GM23338 (cell line): ENCODE data around the gene CISD1. TPM values are rescaled to one million over a fixed set of nuclear protein-coding genes. Genes with fewer than 3 reads are reported as not detected.

Source experiments
- ATAC-seq: fragments of 200-7000 bp; cut with Tn5 transposase; 3 replicates; pipeline ENCODE4 v1.9.1; 2020
- DNase-seq: peaks from one replicate; pipeline ENCODE4 v3.0.0-alpha.2; 2015; ENCODE audit warnings: low spot score
- H2AFZ ChIP-seq: fragments of 200-600 bp; sonication (generic); 2 replicates; pipeline ENCODE4 v1.8.0; 2016; ENCODE audit warnings: antibody characterized with exemption, mild to moderate bottlenecking, moderate library complexity
- H3F3A ChIP-seq: fragments of 200-600 bp; sonication (generic); replicated peaks from 2 replicates; pipeline ENCODE4 v1.8.0; 2017; ENCODE audit warnings: antibody characterized with exemption, mixed run types, low read depth
- H3K27ac ChIP-seq: fragments of 200-600 bp; sonication (generic); 2 replicates; pipeline ENCODE4 v1.6.1; 2016; ENCODE audit warnings: low read depth
- H3K27me3 ChIP-seq: fragments of 200-600 bp; sonication (generic); 2 replicates; pipeline ENCODE4 v1.8.0; 2016; ENCODE audit warnings: mild to moderate bottlenecking, mixed run types, moderate library complexity; ENCODE audit not compliant: insufficient read depth
- H3K36me3 ChIP-seq: fragments of 200-600 bp; sonication (generic); 2 replicates; pipeline ENCODE4 v1.8.0; 2016; ENCODE audit warnings: mild to moderate bottlenecking; ENCODE audit not compliant: insufficient read depth
- H3K4me1 ChIP-seq: fragments of 200-600 bp; sonication (generic); 2 replicates; pipeline ENCODE4 v1.8.0; 2016; ENCODE audit warnings: mild to moderate bottlenecking, moderate library complexity; ENCODE audit not compliant: insufficient read depth
- H3K4me2 ChIP-seq: fragments of 200-600 bp; sonication (generic); 2 replicates; pipeline ENCODE4 v1.7.1; 2017; ENCODE audit warnings: mixed run types
- H3K4me3 ChIP-seq: fragments of 200-600 bp; sonication (generic); 2 replicates; pipeline ENCODE4 v1.6.1; 2016; ENCODE audit warnings: mixed run types
- H3K79me2 ChIP-seq: fragments of 200-600 bp; sonication (generic); replicated peaks from 2 replicates; pipeline ENCODE4 v1.8.0; 2017; ENCODE audit warnings: mild to moderate bottlenecking; ENCODE audit not compliant: insufficient read depth
- H3K9me2 ChIP-seq: fragments of 200-600 bp; sonication (generic); 2 replicates; pipeline ENCODE4 v1.8.0; 2017; ENCODE audit not compliant: insufficient read depth
- H4K20me1 ChIP-seq: fragments of 200-600 bp; sonication (generic); replicated peaks from 2 replicates; pipeline ENCODE4 v1.8.0; 2017; ENCODE audit warnings: mild to moderate bottlenecking; ENCODE audit not compliant: insufficient read depth
- H3K27ac Mint-ChIP-seq: 2 replicates; pipeline ENCODE4 v1.8.0; 2020; ENCODE audit warnings: inconsistent platforms, mild to moderate bottlenecking, moderate library complexity, mixed read lengths
- H3K27me3 Mint-ChIP-seq: 3 replicates; pipeline ENCODE4 v1.8.0; 2022; ENCODE audit warnings: low read depth, mild to moderate bottlenecking, moderate library complexity, mixed read lengths, inconsistent platforms; ENCODE audit not compliant: insufficient read depth, poor library complexity
- H3K36me3 Mint-ChIP-seq: 3 replicates; pipeline ENCODE4 v1.8.0; 2021; ENCODE audit warnings: low read depth, mild to moderate bottlenecking, inconsistent platforms, moderate library complexity, mixed read lengths
- H3K4me1 Mint-ChIP-seq: 3 replicates; pipeline ENCODE4 v1.8.0; 2020; ENCODE audit warnings: mild to moderate bottlenecking, inconsistent platforms, mixed read lengths
- H3K4me3 Mint-ChIP-seq: 3 replicates; pipeline ENCODE4 v1.8.0; 2021; ENCODE audit warnings: moderate library complexity, mild to moderate bottlenecking, inconsistent platforms, mixed read lengths
- H3K9me3 Mint-ChIP-seq: 3 replicates; pipeline ENCODE4 v1.8.0; 2020; ENCODE audit warnings: moderate library complexity, mild to moderate bottlenecking, inconsistent platforms, mixed read lengths
- EZH2 ChIP-seq: fragments of 200-600 bp; sonication (generic); IDR thresholded peaks from one replicate; pipeline ENCODE4 v1.8.0; 2017; ENCODE audit warnings: antibody characterized with exemption, mild to moderate bottlenecking, low read depth; ENCODE audit not compliant: unreplicated experiment
- EZH2phosphoT487 ChIP-seq: fragments of 200-600 bp; sonication (generic); IDR thresholded peaks from one replicate; pipeline ENCODE4 v1.8.1; 2018; ENCODE audit warnings: antibody characterized with exemption; ENCODE audit not compliant: unreplicated experiment
- JUNB ChIP-seq: IDR thresholded peaks from one replicate; pipeline ENCODE4 v1.6.1; 2016; ENCODE audit warnings: antibody characterized with exemption; ENCODE audit not compliant: unreplicated experiment
- NANOG ChIP-seq: IDR thresholded peaks from 2 replicates; pipeline ENCODE4 v1.6.1; 2016; ENCODE audit warnings: antibody characterized with exemption, borderline replicate concordance
- POLR2AphosphoS5 ChIP-seq: IDR thresholded peaks from 2 replicates; pipeline ENCODE4 v1.6.1; 2016; ENCODE audit warnings: antibody characterized with exemption, low read depth
- STAT1 ChIP-seq: IDR thresholded peaks from one replicate; pipeline ENCODE4 v1.6.1; 2016; ENCODE audit warnings: antibody characterized with exemption; ENCODE audit not compliant: unreplicated experiment
- ZNF331 ChIP-seq: fragments of 250-450 bp; sonication (Bioruptor Pico); IDR thresholded peaks from 2 replicates; pipeline ENCODE4 v1.5.0; 2020; ENCODE audit warnings: low read depth, mild to moderate bottlenecking, moderate library complexity
- polyA plus RNA-seq: library from polyadenylated mRNA; unstranded; fragments of >200 nt; fragmentation: Nextera tagmentation; extraction: Ambion mirVana; gene quantifications from 2 replicates; pipeline ENCODE4 v1.2.1, GENCODE V29; 2016
- total RNA-seq: library from RNA; depleted of rRNA; stranded (reverse); fragments of >200 nt; shearing (Covaris generic); gene quantifications from 2 replicates; pipeline ENCODE4 v1.2.3, GENCODE V29; 2014
- TF ChIP-seq, protein P1 (sequence below): IDR thresholded peaks from one replicate; pipeline ENCODE4 v1.6.1; 2018; ENCODE audit warnings: antibody characterized with exemption; ENCODE audit not compliant: unreplicated experiment
- TF ChIP-seq, protein P2 (sequence below), 2 experiments: fragments of 200-600 bp in 1 of 2; sonication (generic) in 1 of 2; conservative IDR thresholded peaks; 2 replicates each; pipeline versions ENCODE4 v1.5.1 to v1.6.1; 2016 to 2017; ENCODE audit warnings: antibody characterized with exemption in 2 of 2, low read depth in 2 of 2, mild to moderate bottlenecking in 2 of 2, moderate library complexity in 1 of 2

CISD1 gene
- total and polyA plus RNA-seq, 2 experiments from 2014 or later = 19.9 to 99.9 TPM

DNA sequence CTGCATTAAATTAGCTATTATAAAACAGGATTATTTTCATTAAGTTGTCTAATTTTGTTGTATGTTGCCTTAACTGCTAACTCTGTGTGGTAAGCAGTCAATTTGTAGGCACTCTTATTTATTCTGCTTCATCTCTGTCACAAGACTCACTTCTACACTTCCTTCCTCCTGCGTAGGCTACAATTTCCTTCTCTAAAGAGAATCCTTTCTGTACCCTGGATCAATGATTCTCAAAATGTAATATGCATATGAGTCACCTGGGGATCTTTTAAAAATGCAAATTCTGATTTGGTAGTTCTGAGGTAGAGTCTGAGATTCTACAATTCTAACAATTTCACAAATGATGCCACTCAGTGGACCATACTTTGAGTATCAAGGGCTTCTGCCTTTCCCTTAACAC, 61.5 kb downstream of the CISD1 start:
- Histone ChIP-seq H3K4me3 (no peak overlapping the region), H3K4me1 (no peaks in the 10 kb centered on the region), H2AFZ (no peak overlapping the region), H3F3A (no peaks in the 10 kb centered on the region), H3K79me2 (peaks cover 2% of the 10 kb centered on the region; the same call in 1 of the 2 replicates), H3K27ac (no peak overlapping the region), H4K20me1 (no peaks in the 10 kb centered on the region), H3K36me3 (no peaks in the 10 kb centered on the region), H3K9me2 (peaks cover 10% of the 10 kb centered on the region; the same call in 1 of the 2 replicates), H3K27me3 (peaks cover 9% of the 10 kb centered on the region), H3K4me2 (no peak overlapping the region)
- ATAC-seq = no peak
- H3K4me1 Mint-ChIP-seq = peaks cover 7% of the 10 kb centered on the region
- H3K9me3 Mint-ChIP-seq = peaks cover 3% of the 10 kb centered on the region; the same call in 1 of the 3 replicates
- no peak overlapping the region for H3K27ac Mint-ChIP-seq
- no peaks in the 10 kb centered on the region; the same call in 2 of the 3 replicates for H3K36me3 Mint-ChIP-seq
- H3K27me3 Mint-ChIP-seq = peaks cover 11% of the 10 kb centered on the region
- DNase-seq = no peak
- H3K4me3 Mint-ChIP-seq = no peak overlapping the region
- TF ChIP-seq POLR2AphosphoS5 (no peak), EZH2 (no peak)

DNA sequence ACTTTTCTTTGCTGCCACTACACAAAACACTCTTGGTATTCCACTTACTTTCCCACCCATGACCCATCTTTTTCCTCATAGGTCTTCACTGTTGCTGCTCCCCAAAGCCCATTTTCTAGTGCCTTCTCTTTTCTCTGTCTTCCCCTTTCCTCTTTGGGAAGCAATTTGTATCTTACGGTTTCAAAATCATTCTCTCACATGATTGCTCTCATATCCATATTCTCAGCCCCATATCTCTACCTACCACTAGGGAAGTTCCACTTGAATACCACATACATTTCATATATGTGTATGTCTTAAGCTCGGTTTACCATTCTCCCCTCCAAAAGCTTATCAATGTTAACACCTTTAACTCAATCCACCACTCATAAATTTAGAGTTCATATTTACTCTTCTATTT, 62.7 kb downstream of the CISD1 start:
- Histone ChIP-seq H3F3A (no peaks in the 10 kb centered on the region), H3K4me3 (no peak overlapping the region), H2AFZ (no peak overlapping the region), H3K79me2 (peaks cover 14% of the 10 kb centered on the region), H3K27me3 (peaks cover 2% of the 10 kb centered on the region), H3K36me3 (no peaks in the 10 kb centered on the region), H3K4me2 (no peak overlapping the region), H3K9me2 (peaks cover 10% of the 10 kb centered on the region; the same call in 1 of the 2 replicates), H3K27ac (no peak overlapping the region), H3K4me1 (peaks cover 10% of the 10 kb centered on the region), H4K20me1 (peaks cover 7% of the 10 kb centered on the region; the same call in 1 of the 2 replicates)
- Mint-ChIP-seq H3K27me3 (peaks cover 9% of the 10 kb centered on the region), H3K4me3 (no peak overlapping the region), H3K36me3 (peaks cover 3% of the 10 kb centered on the region; the same call in 1 of the 3 replicates), H3K4me1 (peaks cover 15% of the 10 kb centered on the region), H3K27ac (no peak overlapping the region), H3K9me3 (peaks cover 3% of the 10 kb centered on the region; the same call in 1 of the 3 replicates)
- ATAC-seq (no peak), DNase-seq (no peak)
- TF ChIP-seq ZNF331 (CRISPR knock-in tag) = no peak
- TF ChIP-seq, protein P1, sequence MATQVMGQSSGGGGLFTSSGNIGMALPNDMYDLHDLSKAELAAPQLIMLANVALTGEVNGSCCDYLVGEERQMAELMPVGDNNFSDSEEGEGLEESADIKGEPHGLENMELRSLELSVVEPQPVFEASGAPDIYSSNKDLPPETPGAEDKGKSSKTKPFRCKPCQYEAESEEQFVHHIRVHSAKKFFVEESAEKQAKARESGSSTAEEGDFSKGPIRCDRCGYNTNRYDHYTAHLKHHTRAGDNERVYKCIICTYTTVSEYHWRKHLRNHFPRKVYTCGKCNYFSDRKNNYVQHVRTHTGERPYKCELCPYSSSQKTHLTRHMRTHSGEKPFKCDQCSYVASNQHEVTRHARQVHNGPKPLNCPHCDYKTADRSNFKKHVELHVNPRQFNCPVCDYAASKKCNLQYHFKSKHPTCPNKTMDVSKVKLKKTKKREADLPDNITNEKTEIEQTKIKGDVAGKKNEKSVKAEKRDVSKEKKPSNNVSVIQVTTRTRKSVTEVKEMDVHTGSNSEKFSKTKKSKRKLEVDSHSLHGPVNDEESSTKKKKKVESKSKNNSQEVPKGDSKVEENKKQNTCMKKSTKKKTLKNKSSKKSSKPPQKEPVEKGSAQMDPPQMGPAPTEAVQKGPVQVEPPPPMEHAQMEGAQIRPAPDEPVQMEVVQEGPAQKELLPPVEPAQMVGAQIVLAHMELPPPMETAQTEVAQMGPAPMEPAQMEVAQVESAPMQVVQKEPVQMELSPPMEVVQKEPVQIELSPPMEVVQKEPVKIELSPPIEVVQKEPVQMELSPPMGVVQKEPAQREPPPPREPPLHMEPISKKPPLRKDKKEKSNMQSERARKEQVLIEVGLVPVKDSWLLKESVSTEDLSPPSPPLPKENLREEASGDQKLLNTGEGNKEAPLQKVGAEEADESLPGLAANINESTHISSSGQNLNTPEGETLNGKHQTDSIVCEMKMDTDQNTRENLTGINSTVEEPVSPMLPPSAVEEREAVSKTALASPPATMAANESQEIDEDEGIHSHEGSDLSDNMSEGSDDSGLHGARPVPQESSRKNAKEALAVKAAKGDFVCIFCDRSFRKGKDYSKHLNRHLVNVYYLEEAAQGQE = no peak

DNA sequence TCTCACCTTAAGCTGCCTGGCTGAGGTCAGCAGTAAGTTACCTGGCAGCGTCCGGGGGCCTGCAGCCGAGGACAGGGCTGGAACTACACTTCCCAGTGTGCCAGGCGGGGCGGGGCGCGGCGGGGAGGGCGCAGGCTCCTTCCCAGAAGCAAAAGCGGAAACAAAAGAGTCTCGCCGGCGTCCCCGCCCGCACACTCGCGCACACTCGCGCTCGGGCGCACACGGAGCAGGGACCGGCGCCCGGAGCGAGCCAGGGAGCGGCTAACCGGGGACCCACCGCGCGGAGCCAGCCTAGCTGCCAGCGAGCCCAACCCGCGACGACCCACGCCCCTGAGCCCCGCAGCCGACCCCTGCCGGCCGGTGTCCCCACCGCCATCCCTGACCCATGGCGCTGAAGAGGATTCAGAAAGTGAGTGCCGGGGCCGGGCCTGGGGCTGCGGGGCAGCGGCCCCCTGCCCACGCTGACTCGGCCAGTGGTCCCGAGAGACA, 65.9 kb downstream of the CISD1 start, which contains the start of gene UBE2D1:
Gene UBE2D1, plus strand, starts transcription at position 190 of the 489 bp plus-strand sequence. Its CDS starts 196 bp downstream, at position 386.
- no peaks in the 10 kb centered on the region for H3K36me3 ChIP-seq
- H3K36me3 Mint-ChIP-seq = peaks cover 3% of the 10 kb centered on the region; the same call in 1 of the 3 replicates
- peak; percentile 98 for ATAC-seq
- no peaks in the 10 kb centered on the region for H3K9me3 Mint-ChIP-seq
- peak; percentile 93 for DNase-seq
- H3K4me3 ChIP-seq = peak within 1 kb of the TSS; percentile 93
- H3K79me2 ChIP-seq = peaks cover 46% of the 10 kb centered on the region
- H4K20me1 ChIP-seq = peaks cover 13% of the 10 kb centered on the region
- H3K4me3 Mint-ChIP-seq = peak within 1 kb of the TSS; percentile 95
- no peak within 1 kb of the TSS for H3K27ac ChIP-seq
- H3K4me1 Mint-ChIP-seq = peaks cover 19% of the 10 kb centered on the region
- H3K4me2 ChIP-seq = peak within 1 kb of the TSS; percentile 93
- H3K27ac Mint-ChIP-seq = peak within 1 kb of the TSS; percentile 75; the same call in 1 of the 2 replicates
- peaks cover 4% of the 10 kb centered on the region; the same call in 1 of the 2 replicates for H3K9me2 ChIP-seq
- no peaks in the 10 kb centered on the region for H3F3A ChIP-seq
- H3K27me3 Mint-ChIP-seq = peaks cover 1% of the 10 kb centered on the region
- H3K27me3 ChIP-seq = no peaks in the 10 kb centered on the region
- peaks cover 11% of the 10 kb centered on the region for H3K4me1 ChIP-seq
- H2AFZ ChIP-seq = peak within 1 kb of the TSS; percentile 96
- no peak for TF ChIP-seq NANOG
- no peak for TF ChIP-seq STAT1
- TF ChIP-seq EZH2phosphoT487 = no peak
- TF ChIP-seq JUNB = no peak
- TF ChIP-seq, protein P1 = no peak
- peak; percentile 97 for TF ChIP-seq POLR2AphosphoS5
- TF ChIP-seq, protein P2, sequence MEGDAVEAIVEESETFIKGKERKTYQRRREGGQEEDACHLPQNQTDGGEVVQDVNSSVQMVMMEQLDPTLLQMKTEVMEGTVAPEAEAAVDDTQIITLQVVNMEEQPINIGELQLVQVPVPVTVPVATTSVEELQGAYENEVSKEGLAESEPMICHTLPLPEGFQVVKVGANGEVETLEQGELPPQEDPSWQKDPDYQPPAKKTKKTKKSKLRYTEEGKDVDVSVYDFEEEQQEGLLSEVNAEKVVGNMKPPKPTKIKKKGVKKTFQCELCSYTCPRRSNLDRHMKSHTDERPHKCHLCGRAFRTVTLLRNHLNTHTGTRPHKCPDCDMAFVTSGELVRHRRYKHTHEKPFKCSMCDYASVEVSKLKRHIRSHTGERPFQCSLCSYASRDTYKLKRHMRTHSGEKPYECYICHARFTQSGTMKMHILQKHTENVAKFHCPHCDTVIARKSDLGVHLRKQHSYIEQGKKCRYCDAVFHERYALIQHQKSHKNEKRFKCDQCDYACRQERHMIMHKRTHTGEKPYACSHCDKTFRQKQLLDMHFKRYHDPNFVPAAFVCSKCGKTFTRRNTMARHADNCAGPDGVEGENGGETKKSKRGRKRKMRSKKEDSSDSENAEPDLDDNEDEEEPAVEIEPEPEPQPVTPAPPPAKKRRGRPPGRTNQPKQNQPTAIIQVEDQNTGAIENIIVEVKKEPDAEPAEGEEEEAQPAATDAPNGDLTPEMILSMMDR (conservative IDR thresholded peaks at IDR 0.05; ENCODE audit: low read depth in 2 of 2) = peak in 1 of 2 experiments; percentile 26; a peak in 3 of 4 replicates
- TF ChIP-seq ZNF331 (CRISPR knock-in tag) = no peak
